OCI-LY1 (cell line): ENCODE data around the gene EYS.
"Not testable (repeated sequence)": the region's sequence is repeated elsewhere in the genome, so short reads cannot be mapped to it uniquely, and the experiment has no call there.

Experiments used
- H2AFZ ChIP-seq: fragments of 200-600 bp; sonication (generic), shearing (Covaris generic); 2 replicates; pipeline ENCODE4 v1.6.0; 2014; ENCODE audit warnings: antibody characterized with exemption, mild to moderate bottlenecking, low read length
- H3F3A ChIP-seq: fragments of 200-600 bp; sonication (generic), shearing (Covaris generic); 2 replicates; pipeline ENCODE4 v1.6.0; 2014; ENCODE audit warnings: mild to moderate bottlenecking, antibody characterized with exemption, low read length, moderate library complexity; ENCODE audit not compliant: insufficient read depth
- H3K27ac ChIP-seq: fragments of 200-600 bp; sonication (generic); 2 replicates; pipeline ENCODE4 v1.5.1; 2014; ENCODE audit warnings: low read length, mixed run types, mild to moderate bottlenecking, low read depth; ENCODE audit not compliant: poor library complexity, severe bottlenecking
- H3K27me3 ChIP-seq: fragments of 200-600 bp; sonication (generic); 2 replicates; pipeline ENCODE4 v1.6.0; 2014; ENCODE audit warnings: antibody characterized with exemption, mild to moderate bottlenecking, low read length, moderate library complexity; ENCODE audit not compliant: insufficient read depth
- H3K36me3 ChIP-seq: fragments of 200-600 bp; sonication (generic); 2 replicates; pipeline ENCODE4 v1.6.1; 2014; ENCODE audit warnings: mild to moderate bottlenecking, antibody characterized with exemption, low read length, moderate library complexity, mixed read lengths; ENCODE audit not compliant: insufficient read depth
- H3K4me1 ChIP-seq: fragments of 200-600 bp; sonication (generic); 2 replicates; pipeline ENCODE4 v1.5.1; 2014; ENCODE audit warnings: mild to moderate bottlenecking, low read length, moderate library complexity; ENCODE audit not compliant: insufficient read depth, severe bottlenecking
- H3K4me2 ChIP-seq: fragments of 200-600 bp; sonication (generic), shearing (Covaris generic); 2 replicates; pipeline ENCODE4 v1.6.1; 2014; ENCODE audit warnings: low read length
- H3K4me3 ChIP-seq: fragments of 200-600 bp; sonication (generic); 2 replicates; pipeline ENCODE4 v1.5.1; 2014; ENCODE audit warnings: low read length, low read depth, mild to moderate bottlenecking, mixed read lengths; ENCODE audit not compliant: poor library complexity, severe bottlenecking
- H3K79me2 ChIP-seq: fragments of 200-600 bp; shearing (Covaris generic); 2 replicates; pipeline ENCODE4 v1.6.1; 2016; ENCODE audit warnings: mixed run types, low read length, mixed read lengths; ENCODE audit not compliant: insufficient read depth
- H3K9ac ChIP-seq: fragments of 200-600 bp; sonication (generic), shearing (Covaris generic); 2 replicates; pipeline ENCODE4 v1.6.1; 2014; ENCODE audit warnings: mild to moderate bottlenecking, low read length, mixed read lengths
- H3K9me2 ChIP-seq: fragments of 200-600 bp; sonication (generic), shearing (Covaris generic); 2 replicates; pipeline ENCODE4 v1.6.1; 2014; ENCODE audit warnings: low read depth, mild to moderate bottlenecking, low read length, mixed read lengths
- H3K9me3 ChIP-seq: fragments of 200-600 bp; shearing (Covaris generic); 2 replicates; pipeline ENCODE4 v1.6.1; 2014; ENCODE audit warnings: low read length, mixed read lengths
- H4K20me1 ChIP-seq: fragments of 200-600 bp; sonication (generic), shearing (Covaris generic); 2 replicates; pipeline ENCODE4 v1.6.0; 2016; ENCODE audit warnings: mild to moderate bottlenecking, low read length; ENCODE audit not compliant: insufficient read depth
- CTCF ChIP-seq: fragments of 200-600 bp; sonication (generic), shearing (Covaris generic); IDR thresholded peaks from 2 replicates; pipeline ENCODE4 v1.5.1; 2017; ENCODE audit warnings: mild to moderate bottlenecking, antibody characterized with exemption, low read length, moderate library complexity, mixed read lengths
- EZH2 ChIP-seq: fragments of 200-600 bp; sonication (generic), shearing (Covaris generic); IDR thresholded peaks from 2 replicates; pipeline ENCODE4 v1.8.0; 2017; ENCODE audit warnings: borderline replicate concordance, mixed run types, mild to moderate bottlenecking, antibody characterized with exemption, low read length, moderate library complexity, mixed read lengths

The EYS gene

GRCh38 chr6:63759605-63760105 lies 1947.4 kb downstream of the EYS start:
- H3K9ac ChIP-seq, result no peak overlapping the region
- H3K9me3 ChIP-seq, result no peaks in the 10 kb centered on the region
- H3K9me2 ChIP-seq, result no peaks in the 10 kb centered on the region
- no peak overlapping the region for H3K4me2 ChIP-seq
- no peaks in the 10 kb centered on the region for H4K20me1 ChIP-seq
- no peaks in the 10 kb centered on the region for H3K4me1 ChIP-seq
- no peaks in the 10 kb centered on the region for H3F3A ChIP-seq
- no peak overlapping the region for H3K4me3 ChIP-seq
- no peak overlapping the region for H3K27ac ChIP-seq
- H2AFZ ChIP-seq, result no peak overlapping the region
- TF ChIP-seq CTCF (no peak), EZH2 (no peak)
- H3K36me3 ChIP-seq, result no peaks in the 10 kb centered on the region
- no peaks in the 10 kb centered on the region for H3K79me2 ChIP-seq
- H3K27me3 ChIP-seq, result no peaks in the 10 kb centered on the region

- Histone ChIP-seq H3K27ac (no peak overlapping the region), H3K9ac (no peak overlapping the region), H3K4me3 (no peak overlapping the region), H3K36me3 (no peaks in the 10 kb centered on the region), H3K4me2 (no peak overlapping the region), H2AFZ (no peak overlapping the region), H3F3A (no peaks in the 10 kb centered on the region), H3K4me1 (no peaks in the 10 kb centered on the region), H3K9me3 (no peaks in the 10 kb centered on the region), H3K9me2 (no peaks in the 10 kb centered on the region), H3K79me2 (no peaks in the 10 kb centered on the region), H4K20me1 (no peaks in the 10 kb centered on the region), H3K27me3 (no peaks in the 10 kb centered on the region)
- TF ChIP-seq EZH2, result no peak
- no peak for TF ChIP-seq CTCF
Observed at GRCh38 chr6:63757826-63758225, 1949.2 kb downstream of the EYS start.

- H2AFZ ChIP-seq, H3K9me2 ChIP-seq, H3K27ac ChIP-seq, H3K4me2 ChIP-seq, H3K4me3 ChIP-seq, H3K79me2 ChIP-seq, H3K36me3 ChIP-seq, H3K4me1 ChIP-seq, H3K9me3 ChIP-seq, H3K9ac ChIP-seq, H3K27me3 ChIP-seq, H4K20me1 ChIP-seq, H3F3A ChIP-seq: not testable (repeated sequence)
Observed at GRCh38 chr6:63757275-63757674, 1949.8 kb downstream of the EYS start.

- Histone ChIP-seq H3K4me3 (no peak overlapping the region), H3F3A (no peaks in the 10 kb centered on the region), H3K4me2 (no peak overlapping the region), H3K9ac (no peak overlapping the region), H4K20me1 (no peaks in the 10 kb centered on the region), H3K9me3 (no peaks in the 10 kb centered on the region), H2AFZ (no peak overlapping the region), H3K27me3 (no peaks in the 10 kb centered on the region), H3K27ac (no peak overlapping the region), H3K4me1 (no peaks in the 10 kb centered on the region), H3K79me2 (no peaks in the 10 kb centered on the region), H3K36me3 (no peaks in the 10 kb centered on the region), H3K9me2 (no peaks in the 10 kb centered on the region)
- no peak for TF ChIP-seq CTCF
- no peak for TF ChIP-seq EZH2
Observed at GRCh38 chr6:63750400-63750799, 1956.6 kb downstream of the EYS start.
